ENCODE measurements around the gene AFF4.

AFF4 gene

DNA sequence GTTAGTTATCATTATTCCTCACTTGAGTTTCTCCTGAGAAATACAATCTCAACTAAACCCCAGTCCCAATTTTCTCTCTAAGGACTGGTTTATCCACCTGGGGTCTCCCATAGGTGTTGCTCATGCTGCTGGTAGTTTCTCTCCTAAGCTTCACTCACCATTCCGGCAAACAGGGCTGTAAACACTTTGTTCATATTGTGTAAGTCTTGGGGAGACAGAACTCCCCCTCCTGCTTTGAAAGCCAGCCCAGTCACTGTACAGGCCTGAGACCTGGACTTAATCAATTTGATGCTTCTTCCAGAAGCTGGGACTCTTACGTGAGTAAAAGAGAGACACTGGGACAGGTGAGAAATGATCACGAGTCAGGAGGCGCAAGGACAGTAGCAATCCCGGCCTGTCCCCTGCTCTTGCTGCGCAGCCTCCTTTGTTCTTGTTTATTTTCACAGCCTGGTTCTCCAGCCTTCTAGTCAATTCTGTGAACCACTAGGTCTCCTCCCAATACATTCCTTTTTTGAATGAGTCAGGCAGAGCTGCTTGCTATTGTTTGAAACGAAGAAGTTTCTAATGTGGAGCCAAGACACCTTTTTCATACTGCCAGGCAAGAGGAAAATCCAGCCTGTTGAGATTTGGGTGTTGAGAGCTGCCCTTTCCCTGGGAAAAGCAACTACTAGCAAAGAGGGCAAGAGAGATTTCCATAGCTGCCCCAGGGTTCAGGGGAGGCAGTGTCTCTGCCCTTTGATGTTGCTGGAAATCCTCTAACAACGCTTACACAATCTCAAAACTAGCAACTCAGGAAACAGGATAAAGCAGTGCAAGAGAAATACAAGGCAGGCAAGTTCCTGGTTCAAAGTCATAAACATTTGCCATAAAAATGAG lies 123.8 kb downstream of the AFF4 start:
- H3K27ac Mint-ChIP-seq = no peak overlapping the region
- no peaks in the 10 kb centered on the region for H3K4me1 Mint-ChIP-seq (ENCODE audit: low read depth)
- H3K9me3 Mint-ChIP-seq = no peaks in the 10 kb centered on the region
- H3K4me3 Mint-ChIP-seq = no peak overlapping the region
- DNase-seq = no peak
- no peaks in the 10 kb centered on the region for H3K27me3 Mint-ChIP-seq
- H3K36me3 Mint-ChIP-seq (ENCODE audit: low read depth) = no peaks in the 10 kb centered on the region

DNA sequence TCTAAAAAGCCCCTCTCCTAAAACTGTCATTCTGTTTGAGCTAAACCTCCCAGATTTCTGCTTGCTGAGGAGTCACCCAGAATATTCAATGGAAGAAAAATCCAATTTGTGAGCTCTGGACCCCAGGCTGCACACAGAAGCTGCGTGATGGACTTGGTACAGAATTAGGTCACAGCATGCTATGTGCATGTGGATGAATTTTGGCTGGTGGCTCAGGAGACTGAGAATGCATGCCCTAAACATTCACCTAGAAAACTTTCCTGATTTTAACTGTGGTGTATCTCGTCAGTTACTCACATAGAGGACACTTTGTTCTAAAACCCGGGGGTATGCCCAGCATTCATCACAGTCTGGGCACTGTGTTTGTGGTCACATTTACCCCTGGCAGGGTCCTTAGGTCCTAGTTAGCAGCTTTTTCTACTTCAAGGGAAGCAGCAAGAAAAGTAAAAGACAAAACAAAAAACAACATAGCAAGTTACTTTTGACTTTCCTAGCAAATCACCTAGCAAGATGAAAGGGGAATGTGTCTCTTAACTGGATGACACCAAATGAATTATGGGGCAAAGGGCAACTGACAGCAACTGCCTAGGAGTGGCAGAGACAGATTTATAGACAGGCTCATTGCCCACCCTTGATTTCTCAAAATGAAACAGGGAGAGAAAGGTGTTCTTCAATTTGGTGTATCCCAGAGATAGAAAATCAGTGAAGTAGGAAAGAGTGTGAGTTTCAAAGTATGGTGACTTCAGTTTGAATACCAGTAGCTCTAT lies 124.7 kb downstream of the AFF4 start:
- no peak overlapping the region for H3K4me3 Mint-ChIP-seq
- H3K4me1 Mint-ChIP-seq (ENCODE audit: low read depth) = no peaks in the 10 kb centered on the region
- no peaks in the 10 kb centered on the region for H3K9me3 Mint-ChIP-seq
- H3K27ac Mint-ChIP-seq = no peak overlapping the region
- no peaks in the 10 kb centered on the region for H3K27me3 Mint-ChIP-seq
- H3K36me3 Mint-ChIP-seq (ENCODE audit: low read depth) = no peaks in the 10 kb centered on the region
- DNase-seq = no peak

DNA sequence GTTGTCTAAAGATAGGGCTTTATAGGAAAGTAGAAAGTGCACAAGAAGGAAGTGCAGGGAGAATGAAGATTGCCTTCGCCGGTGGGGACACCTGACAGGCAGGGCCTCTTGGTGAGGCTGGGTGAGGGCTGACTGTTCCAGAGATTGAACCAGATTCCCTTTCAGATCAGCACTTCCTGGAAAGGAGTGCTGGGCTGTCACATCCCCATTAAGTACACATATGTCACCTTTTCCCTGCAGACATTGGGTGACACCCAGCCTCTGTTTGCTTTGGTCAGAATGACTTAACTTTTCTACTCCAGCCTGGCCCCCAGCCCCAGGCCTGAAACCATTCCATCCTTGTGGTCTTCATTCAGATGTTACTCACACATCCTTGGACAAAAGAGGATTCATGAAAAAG lies 125.6 kb downstream of the AFF4 start:
- Mint-ChIP-seq H3K36me3 (ENCODE audit: low read depth) (no peaks in the 10 kb centered on the region), H3K9me3 (no peaks in the 10 kb centered on the region), H3K27ac (no peak overlapping the region), H3K4me3 (no peak overlapping the region), H3K27me3 (peaks cover under 1% of the 10 kb centered on the region), H3K4me1 (ENCODE audit: low read depth) (no peaks in the 10 kb centered on the region)
- no peak for DNase-seq

DNA sequence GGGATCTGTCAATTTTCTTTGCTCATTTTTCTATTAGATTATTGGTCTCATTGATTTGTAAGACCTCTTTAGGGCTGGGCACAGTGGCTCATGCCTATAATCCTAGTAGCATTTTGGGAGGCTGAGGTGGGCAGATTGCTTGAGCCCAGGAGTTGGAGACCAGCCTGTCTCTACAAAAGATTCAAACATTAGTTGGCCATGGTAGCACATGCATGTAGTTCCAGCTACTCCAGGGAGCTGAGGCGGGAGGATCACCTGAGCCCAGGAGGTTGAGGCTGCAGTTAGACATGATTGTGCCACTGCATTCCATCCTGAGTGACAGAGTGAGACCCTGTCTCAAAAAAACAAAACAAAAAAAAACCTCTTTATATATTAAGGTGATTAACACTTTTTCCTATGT lies 126.6 kb downstream of the AFF4 start:
- no peaks in the 10 kb centered on the region for H3K36me3 Mint-ChIP-seq (ENCODE audit: low read depth)
- H3K4me3 Mint-ChIP-seq = no peak overlapping the region
- H3K27me3 Mint-ChIP-seq = peaks cover 4% of the 10 kb centered on the region
- H3K4me1 Mint-ChIP-seq (ENCODE audit: low read depth) = no peaks in the 10 kb centered on the region
- no peaks in the 10 kb centered on the region for H3K9me3 Mint-ChIP-seq
- no peak overlapping the region for H3K27ac Mint-ChIP-seq
- no peak for DNase-seq

DNA sequence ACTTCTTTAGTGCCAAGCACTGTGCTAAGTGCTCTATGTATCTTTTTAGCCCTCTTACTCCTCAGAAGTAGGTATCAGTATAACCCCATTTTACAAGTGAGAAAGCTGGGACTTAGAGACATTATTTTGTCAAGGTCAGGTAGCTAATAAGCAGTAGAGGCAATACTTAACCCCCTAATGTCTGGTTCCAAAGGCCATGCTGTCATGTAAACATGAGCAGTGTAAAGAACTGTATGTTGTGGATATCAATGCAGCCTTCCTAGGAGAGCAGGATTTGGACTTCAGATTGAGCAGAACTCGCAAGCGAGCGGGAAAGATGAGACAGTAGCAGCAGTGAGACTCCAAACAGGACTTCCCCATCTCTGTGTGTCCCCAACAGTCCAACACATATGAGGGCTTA lies 129.4 kb downstream of the AFF4 start:
- H3K9me3 Mint-ChIP-seq = no peaks in the 10 kb centered on the region
- DNase-seq = no peak
- H3K27me3 Mint-ChIP-seq = peaks cover 24% of the 10 kb centered on the region
- no peak overlapping the region for H3K27ac Mint-ChIP-seq
- H3K36me3 Mint-ChIP-seq (ENCODE audit: low read depth) = no peaks in the 10 kb centered on the region
- H3K4me3 Mint-ChIP-seq = no peak overlapping the region
- peaks cover 14% of the 10 kb centered on the region for H3K4me1 Mint-ChIP-seq (ENCODE audit: low read depth)

DNA sequence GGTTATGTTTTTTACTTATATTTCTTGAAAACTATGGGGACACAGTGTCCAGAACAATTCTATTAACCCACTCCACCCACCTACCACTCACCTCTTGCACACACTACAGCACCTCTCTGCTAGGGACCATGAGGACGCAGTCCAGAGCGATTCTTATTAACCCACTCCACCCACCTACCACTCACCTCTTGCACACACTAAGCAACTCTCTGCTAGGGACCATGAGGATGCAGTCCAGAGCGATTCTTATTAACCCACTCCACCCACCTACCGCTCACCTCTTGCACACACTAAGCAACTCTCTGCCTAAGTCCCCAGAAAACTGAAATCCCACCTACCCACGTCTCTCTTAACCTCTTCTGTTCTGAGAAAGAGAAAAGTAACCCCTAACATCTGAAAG lies 130.8 kb downstream of the AFF4 start:
- no peak for DNase-seq
- Mint-ChIP-seq H3K9me3 (no peaks in the 10 kb centered on the region), H3K4me1 (ENCODE audit: low read depth) (peaks cover 17% of the 10 kb centered on the region), H3K36me3 (ENCODE audit: low read depth) (no peaks in the 10 kb centered on the region), H3K27me3 (peaks cover 38% of the 10 kb centered on the region), H3K4me3 (no peak overlapping the region), H3K27ac (no peak overlapping the region)

DNA sequence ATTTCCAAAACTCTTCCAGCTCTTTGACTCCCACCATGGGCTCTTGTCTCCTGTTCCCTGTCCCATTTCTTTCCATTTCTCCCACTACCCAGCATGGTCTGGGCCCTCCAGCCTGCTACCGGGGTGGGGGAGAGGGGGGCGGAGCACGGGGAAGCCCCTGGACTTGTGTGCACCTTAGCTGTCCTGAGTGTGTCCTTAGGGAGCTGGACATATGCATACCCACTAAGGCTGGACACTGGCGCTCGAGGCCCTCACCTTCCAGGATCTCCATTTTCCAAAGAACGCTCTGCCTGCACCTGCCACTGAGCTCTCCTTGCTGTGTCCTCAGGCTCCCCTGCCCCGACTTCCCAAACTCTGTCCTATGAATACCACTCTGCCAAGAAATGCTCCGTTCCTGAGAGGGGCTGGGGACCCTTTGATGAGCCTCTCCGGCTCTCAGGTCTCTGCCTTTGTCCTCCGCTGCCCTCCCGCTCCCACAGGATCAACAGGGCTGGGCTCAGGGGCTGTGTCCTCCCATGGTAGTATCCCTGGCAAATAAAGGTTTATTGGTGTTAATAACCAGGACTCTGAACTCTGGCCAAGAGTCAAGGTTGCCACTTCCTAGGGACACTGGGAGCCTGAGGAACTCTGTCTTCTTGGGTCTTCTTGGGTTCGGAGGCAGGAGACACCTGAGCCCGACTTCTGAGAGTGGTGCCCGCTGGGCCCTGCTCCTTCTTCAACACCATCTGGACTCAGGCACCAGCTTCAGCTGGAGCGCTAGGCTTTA lies 132.2 kb downstream of the AFF4 start:
- no peaks in the 10 kb centered on the region for H3K36me3 Mint-ChIP-seq (ENCODE audit: low read depth)

DNA sequence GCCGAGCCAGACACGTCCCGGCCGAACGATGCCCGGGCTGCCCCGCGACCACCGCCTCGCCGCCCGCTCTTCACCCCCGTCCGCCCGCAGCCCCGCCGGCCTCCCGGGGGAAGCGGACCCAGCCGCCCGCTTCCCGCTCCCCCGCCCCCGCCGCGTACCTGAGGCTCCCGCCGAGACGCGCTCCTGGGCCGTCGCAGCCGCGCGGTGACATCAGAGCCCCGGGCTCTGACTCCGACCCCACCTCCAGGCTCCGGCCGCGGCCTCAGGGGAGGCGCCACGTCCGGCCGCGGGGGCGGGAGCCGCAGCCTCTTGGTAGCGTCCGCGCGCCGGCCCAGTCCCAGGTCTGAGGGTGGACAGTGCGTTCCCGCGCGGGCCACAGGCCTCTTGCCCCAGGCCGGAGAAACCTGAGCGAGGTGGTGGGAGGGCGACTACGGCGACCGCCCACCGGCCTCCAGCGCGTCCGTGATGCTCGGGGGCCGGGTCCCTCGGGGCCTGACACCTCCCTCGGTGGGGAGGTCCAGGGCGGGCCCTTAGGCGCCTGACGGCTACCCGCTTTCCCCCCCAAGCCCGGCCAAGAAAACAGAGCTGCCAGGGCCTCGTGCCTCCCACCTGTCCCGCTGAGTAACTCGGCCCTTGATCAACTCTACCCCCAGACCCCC lies 132.9 kb downstream of the AFF4 start, which contains the start of gene SHROOM1:
TSS of gene SHROOM1 (minus strand) at position 212 of the 659 bp plus-strand sequence. CDS start 4,507 bp downstream, outside the sequence.
- H3K9me3 Mint-ChIP-seq = no peaks in the 10 kb centered on the region
- H3K27me3 Mint-ChIP-seq = peaks cover 57% of the 10 kb centered on the region
- H3K4me3 Mint-ChIP-seq = peak within 1 kb of the TSS; percentile 81
- H3K36me3 Mint-ChIP-seq (ENCODE audit: low read depth) = no peaks in the 10 kb centered on the region
- peaks cover 18% of the 10 kb centered on the region for H3K4me1 Mint-ChIP-seq (ENCODE audit: low read depth)
- peak within 1 kb of the TSS; percentile 67 for H3K27ac Mint-ChIP-seq
- no peak for DNase-seq

More for the DNA sequence above, 132.2 kb downstream of the AFF4 start:
- Mint-ChIP-seq H3K4me1 (ENCODE audit: low read depth) (peaks cover 18% of the 10 kb centered on the region), H3K27me3 (peaks cover 52% of the 10 kb centered on the region), H3K9me3 (no peaks in the 10 kb centered on the region), H3K4me3 (peak overlapping the region; percentile 57), H3K27ac (no peak overlapping the region)
- no peak for DNase-seq

DNA sequence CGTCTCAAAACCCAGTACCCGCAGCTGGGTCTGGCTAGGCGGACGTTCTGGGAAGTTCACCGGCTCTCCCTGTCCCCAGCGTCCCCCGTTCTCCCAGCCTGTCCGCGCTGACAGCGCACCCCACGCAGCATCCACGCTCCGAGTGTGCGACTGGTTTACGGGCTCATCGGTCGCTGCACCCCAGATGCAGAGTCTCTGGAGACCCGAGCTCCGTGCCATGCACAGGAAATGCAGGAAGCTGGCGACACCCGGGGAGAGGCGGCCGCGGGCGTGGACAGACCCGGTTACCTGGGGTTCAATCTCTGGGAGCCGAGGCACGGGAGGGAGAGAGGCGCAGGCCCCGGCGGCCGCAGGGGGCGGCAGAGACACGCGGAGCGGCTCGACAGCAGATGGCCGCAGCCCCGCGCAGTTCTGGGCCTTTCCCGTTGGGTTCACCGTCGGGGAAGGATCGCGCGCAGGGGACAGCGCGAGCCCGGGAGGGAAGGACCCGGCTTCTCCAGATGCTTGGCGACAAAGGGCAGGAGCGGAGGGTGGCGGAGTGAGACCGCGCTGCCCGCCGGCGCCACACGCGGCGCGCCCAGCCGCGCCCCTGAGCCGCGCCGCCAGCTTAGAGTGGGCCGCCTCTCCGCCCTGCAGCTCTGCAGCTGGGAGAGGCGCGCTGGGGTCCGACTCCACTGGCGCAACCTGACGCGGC lies 133.5 kb downstream of the AFF4 start:
- Mint-ChIP-seq H3K27ac (peak overlapping the region; percentile 67), H3K27me3 (peaks cover 61% of the 10 kb centered on the region), H3K4me3 (peak overlapping the region; percentile 81), H3K4me1 (ENCODE audit: low read depth) (peaks cover 18% of the 10 kb centered on the region), H3K9me3 (no peaks in the 10 kb centered on the region), H3K36me3 (ENCODE audit: low read depth) (no peaks in the 10 kb centered on the region)
- DNase-seq = peak; percentile 84

DNA sequence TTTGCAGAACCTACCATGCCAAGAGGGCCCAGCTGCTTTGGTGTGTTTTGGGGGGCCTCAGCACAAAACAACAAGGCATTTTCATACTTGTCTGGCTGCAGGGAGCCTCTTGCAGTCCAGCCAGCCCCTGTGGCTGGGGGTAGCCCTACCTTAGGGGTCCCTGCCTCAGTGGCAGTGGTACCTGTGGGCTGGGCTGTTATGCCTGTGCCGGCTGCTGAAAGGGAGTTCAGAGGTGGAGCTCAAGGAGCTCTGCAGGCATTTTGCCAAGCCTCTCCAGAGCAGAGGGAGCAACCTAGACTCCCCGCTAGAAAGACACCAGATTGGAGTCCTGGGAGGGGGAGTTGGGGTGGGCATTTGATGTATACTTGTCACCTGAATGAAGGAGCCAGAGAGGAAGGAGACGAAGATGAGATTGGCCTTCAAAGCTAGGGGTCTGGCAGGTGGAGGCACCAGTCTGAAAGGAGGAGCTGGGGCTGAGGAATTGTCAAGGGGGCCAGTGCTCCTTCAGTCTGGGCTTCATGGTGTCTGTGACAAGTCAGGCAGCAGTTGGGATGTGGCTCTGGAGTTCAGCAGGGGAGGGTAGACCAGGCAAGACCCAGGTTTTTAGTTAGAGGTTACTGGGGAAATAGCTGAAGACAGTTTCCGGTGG lies 134.5 kb downstream of the AFF4 start:
- Mint-ChIP-seq H3K4me1 (ENCODE audit: low read depth) (peaks cover 18% of the 10 kb centered on the region), H3K27me3 (peaks cover 70% of the 10 kb centered on the region), H3K4me3 (peak overlapping the region; percentile 81), H3K36me3 (ENCODE audit: low read depth) (no peaks in the 10 kb centered on the region), H3K27ac (no peak overlapping the region), H3K9me3 (no peaks in the 10 kb centered on the region)
- DNase-seq = no peak

DNA sequence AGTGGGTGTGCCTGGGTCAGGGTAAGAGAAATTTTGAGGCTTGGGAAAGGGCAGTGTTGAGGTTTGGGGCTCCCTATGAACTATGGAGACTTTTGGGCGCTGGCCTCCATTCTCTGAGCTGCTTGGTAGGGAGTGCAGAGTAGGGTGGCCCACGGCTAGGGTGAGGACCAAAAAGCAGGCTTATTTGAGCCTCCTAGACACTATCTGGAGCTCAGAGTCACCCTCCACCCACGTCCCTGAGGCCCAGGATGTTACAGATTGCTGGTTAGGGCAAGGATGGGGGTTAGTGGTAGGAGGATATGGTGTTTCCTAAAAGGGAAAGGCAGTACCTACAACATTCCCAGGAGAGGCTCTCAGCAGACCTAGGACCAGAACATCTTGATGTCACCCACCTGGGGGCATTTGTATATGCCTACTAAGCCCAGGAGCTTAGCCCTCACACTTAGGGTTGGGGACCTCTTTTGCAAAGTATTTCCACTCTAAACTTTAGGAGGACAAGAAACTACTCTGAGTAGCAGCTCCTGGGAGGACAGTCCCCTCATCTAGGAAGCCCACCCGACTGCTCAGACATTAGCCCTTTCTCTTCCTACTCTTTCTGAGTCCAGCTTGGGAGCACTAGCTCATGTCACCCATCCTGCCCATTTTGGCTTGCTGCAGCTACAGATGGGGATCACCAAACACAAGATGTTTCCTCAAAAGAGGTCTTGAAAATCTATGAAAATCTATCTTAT lies 135.3 kb downstream of the AFF4 start:
- H3K27me3 Mint-ChIP-seq = peaks cover 76% of the 10 kb centered on the region
- no peak for DNase-seq

DNA sequence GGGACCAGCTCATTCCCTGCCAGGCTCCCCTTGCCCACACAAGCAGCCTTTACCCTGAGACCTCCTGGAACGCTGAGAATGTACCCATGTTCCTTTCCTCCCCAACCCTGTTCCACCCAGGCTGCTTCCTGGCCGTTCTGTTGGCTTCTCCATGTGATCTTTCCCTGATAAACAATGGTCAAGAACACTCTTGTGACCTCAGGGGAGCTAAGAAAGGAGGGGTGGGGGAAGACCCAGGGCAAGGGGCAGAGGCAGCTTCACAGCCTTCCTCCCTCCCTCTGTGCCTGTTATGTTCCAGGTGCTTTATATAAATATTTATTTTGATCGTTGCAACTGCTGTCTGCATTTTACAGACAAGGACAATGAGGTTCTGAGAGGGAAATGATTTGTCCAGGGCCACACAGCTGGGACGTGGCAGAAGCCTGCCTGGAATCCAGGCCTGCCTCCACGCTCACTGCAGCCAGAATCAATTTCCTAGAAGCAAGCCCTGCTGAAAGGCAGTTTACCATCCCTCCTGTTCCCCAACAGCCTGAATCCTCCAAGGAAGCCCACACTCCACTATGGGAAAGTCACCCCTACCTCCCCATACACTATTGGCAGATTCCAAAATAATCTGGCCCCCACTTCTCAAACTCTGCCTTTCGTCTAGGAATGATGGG lies 136.9 kb downstream of the AFF4 start:
- DNase-seq = no peak
- H3K9me3 Mint-ChIP-seq = no peaks in the 10 kb centered on the region
- H3K4me3 Mint-ChIP-seq = peak overlapping the region; percentile 20
- no peak overlapping the region for H3K27ac Mint-ChIP-seq
- H3K4me1 Mint-ChIP-seq (ENCODE audit: low read depth) = peaks cover 18% of the 10 kb centered on the region
- no peaks in the 10 kb centered on the region for H3K36me3 Mint-ChIP-seq (ENCODE audit: low read depth)
- peaks cover 76% of the 10 kb centered on the region for H3K27me3 Mint-ChIP-seq

More for the DNA sequence above, 135.3 kb downstream of the AFF4 start:
- no peak overlapping the region for H3K4me3 Mint-ChIP-seq
- H3K36me3 Mint-ChIP-seq (ENCODE audit: low read depth) = no peaks in the 10 kb centered on the region
- H3K27ac Mint-ChIP-seq = no peak overlapping the region
- peaks cover 18% of the 10 kb centered on the region for H3K4me1 Mint-ChIP-seq (ENCODE audit: low read depth)
- H3K9me3 Mint-ChIP-seq = no peaks in the 10 kb centered on the region

Measured in activated T-cell treated with anti-CD3 and anti-CD28 coated beads, Interleukin-2, amount 50 U/mL, for 24 hours (primary cell).